Mucosa of descending colon (tissue), 3 donors: ENCODE data around the gene ITGA1. TPM values are rescaled to one million over a fixed set of nuclear protein-coding genes. Genes with fewer than 3 reads are reported as not detected.

Experiments used
- ATAC-seq: fragments of 200-7000 bp; cut with Tn5 transposase; one replicate; pipeline ENCODE4 v1.9.1; 2020; ENCODE audit warnings: mild to moderate bottlenecking, moderate library complexity
- DNase-seq, 3 donors: peaks; one replicate each; pipeline ENCODE4 v3.0.0-alpha.2; 2020
- H3K36me3 ChIP-seq: fragments of 200-600 bp; one replicate; pipeline ENCODE4 v1.8.0; 2021; ENCODE audit warnings: low read depth, mild to moderate bottlenecking
- H3K4me1 ChIP-seq: fragments of 200-600 bp; one replicate; pipeline ENCODE4 v1.8.0; 2021; ENCODE audit warnings: low read depth, mild to moderate bottlenecking
- H3K4me3 ChIP-seq: fragments of 200-600 bp; one replicate; pipeline ENCODE4 v1.8.0; 2021; ENCODE audit warnings: mild to moderate bottlenecking
- H3K9me3 ChIP-seq: fragments of 200-600 bp; one replicate; pipeline ENCODE4 v1.8.0; 2021; ENCODE audit warnings: mild to moderate bottlenecking
- intact Hi-C, 2 donors: fragments of 100-400 bp; cut with DNase I in 1 of 2; cut with micrococcal nuclease in 1 of 2; formaldehyde crosslinking; loops; one replicate each; pipeline versions ENCODE4 v1.11.0 to v1.11.1; 2022; cut with DNase I, micrococcal nuclease
- total RNA-seq, 3 donors: library from RNA; stranded (reverse); fragmentation: NEBNext Ultra II Directional in 2 of 3; extraction: Animal tissue kit (Norgen Biotek cat#: 25700) in 2 of 3; gene quantifications; one replicate each; pipeline versions ENCODE4 v1.2.1 to v1.2.4, GENCODE V29; 2021 to 2023
- TF ChIP-seq, protein P1 (sequence below): fragments of 200-600 bp; IDR thresholded peaks from one replicate; pipeline ENCODE4 v1.8.0; 2022; ENCODE audit warnings: antibody characterized with exemption, mild to moderate bottlenecking
- donor health status: DM: no; HTN: no; CAD: no; lungs with moderate emphysema.
- donor health status: DM: no; HTN: no; CAD: no.
- donor health status: DM: no; HTN: yes; CAD: no.

ITGA1 gene
- total RNA-seq, 3 donors from 2014 or later = 18.7 to 207 (median 42.0) TPM

DNA sequence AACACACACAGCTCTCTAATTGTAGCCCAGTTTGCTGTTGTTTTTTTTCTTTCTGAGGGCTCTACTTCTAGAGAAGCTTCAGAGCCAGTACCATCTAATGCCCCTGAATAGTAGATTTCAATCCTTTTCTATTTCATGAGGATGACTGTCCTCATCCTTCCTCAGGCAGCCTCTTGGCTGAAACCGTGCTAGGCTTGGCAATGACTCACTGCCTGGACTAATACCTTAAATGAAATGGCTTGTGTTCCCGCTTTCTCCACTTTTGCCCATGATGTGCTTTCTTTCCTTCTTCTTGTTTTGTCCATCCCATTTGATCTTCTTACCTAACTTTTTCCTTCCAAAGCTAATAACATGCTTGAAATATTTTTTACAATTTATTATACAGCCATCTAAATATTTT lies 80.1 kb downstream of the ITGA1 start:
- Histone ChIP-seq H3K4me1 (no peaks in the 10 kb centered on the region), H3K4me3 (no peak overlapping the region), H3K9me3 (no peaks in the 10 kb centered on the region), H3K36me3 (no peaks in the 10 kb centered on the region)
- DNase-seq (no peak), ATAC-seq (no peak)
- TF ChIP-seq, protein P1, sequence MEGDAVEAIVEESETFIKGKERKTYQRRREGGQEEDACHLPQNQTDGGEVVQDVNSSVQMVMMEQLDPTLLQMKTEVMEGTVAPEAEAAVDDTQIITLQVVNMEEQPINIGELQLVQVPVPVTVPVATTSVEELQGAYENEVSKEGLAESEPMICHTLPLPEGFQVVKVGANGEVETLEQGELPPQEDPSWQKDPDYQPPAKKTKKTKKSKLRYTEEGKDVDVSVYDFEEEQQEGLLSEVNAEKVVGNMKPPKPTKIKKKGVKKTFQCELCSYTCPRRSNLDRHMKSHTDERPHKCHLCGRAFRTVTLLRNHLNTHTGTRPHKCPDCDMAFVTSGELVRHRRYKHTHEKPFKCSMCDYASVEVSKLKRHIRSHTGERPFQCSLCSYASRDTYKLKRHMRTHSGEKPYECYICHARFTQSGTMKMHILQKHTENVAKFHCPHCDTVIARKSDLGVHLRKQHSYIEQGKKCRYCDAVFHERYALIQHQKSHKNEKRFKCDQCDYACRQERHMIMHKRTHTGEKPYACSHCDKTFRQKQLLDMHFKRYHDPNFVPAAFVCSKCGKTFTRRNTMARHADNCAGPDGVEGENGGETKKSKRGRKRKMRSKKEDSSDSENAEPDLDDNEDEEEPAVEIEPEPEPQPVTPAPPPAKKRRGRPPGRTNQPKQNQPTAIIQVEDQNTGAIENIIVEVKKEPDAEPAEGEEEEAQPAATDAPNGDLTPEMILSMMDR = no peak
- intact Hi-C loops = no loop called here

DNA sequence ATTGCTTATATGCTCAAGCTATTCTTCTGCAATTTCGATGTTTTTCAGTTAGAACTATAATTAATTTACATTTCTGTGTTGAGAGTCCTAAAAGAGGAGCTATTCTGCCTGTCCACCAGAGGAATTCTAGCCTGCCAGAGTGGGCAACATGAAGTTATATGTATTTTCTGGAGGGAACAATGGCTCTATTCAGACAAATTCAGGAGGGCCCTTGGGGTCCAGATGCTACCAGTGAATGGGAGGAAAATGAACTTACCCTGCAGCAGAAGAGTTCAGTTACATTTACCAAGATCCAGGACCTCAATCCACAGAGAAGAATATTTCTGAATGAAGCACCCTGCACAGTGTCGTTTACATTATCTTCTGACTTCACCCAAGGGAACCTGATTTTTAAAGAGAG lies 80.7 kb downstream of the ITGA1 start:
- intact Hi-C loops = no loop called here
- Histone ChIP-seq H3K4me3 (no peak overlapping the region), H3K9me3 (no peaks in the 10 kb centered on the region), H3K36me3 (no peaks in the 10 kb centered on the region), H3K4me1 (no peaks in the 10 kb centered on the region)
- DNase-seq (no peak), ATAC-seq (no peak)
- TF ChIP-seq, protein P1 = no peak

DNA sequence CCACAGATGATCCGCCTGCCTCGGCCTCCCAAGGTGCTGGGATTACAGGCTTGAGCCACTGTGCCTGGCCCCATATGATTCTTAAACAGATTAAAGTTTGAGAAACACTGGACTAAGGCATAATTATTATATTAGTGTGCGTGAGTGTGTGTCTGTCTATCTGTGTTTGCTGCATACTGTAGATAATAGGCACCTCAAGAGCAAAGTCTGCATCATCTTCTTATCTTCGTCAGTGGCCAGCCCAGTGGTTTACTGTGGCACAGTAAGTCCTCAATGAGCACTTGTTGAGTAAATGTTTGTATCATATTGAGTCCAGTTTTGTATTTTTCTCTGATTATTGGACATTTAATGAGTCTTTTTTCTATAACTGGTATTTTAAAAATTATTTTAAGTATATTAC lies 81.7 kb downstream of the ITGA1 start:
- intact Hi-C loops = no loop called here
- Histone ChIP-seq H3K9me3 (no peaks in the 10 kb centered on the region), H3K4me1 (no peaks in the 10 kb centered on the region), H3K36me3 (no peaks in the 10 kb centered on the region), H3K4me3 (no peak overlapping the region)
- DNase-seq = no peak
- no peak for ATAC-seq
- TF ChIP-seq, protein P1 = no peak

DNA sequence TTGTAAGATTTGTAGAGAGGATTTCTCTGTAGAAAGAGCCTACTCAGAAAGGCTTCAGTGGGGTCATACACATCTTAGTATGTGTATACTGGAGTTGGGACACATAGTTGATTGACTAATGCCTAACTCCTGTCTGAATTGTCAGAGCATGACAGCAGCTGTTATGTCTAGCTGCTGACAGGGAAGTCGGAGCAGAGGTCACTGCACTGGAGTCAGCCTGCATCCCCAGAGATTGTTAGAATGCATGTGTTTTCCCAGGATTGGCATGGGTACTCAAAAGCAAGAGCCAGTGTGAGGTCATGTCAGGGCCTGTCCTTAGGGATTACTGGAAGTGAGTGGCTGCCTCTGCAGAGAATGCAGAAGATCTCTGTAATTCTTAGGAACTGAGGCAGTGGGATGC lies 82.7 kb downstream of the ITGA1 start:
- DNase-seq (no peak), ATAC-seq (no peak)
- H3K4me1 ChIP-seq = no peaks in the 10 kb centered on the region
- no peak overlapping the region for H3K4me3 ChIP-seq
- TF ChIP-seq, protein P1 = no peak
- H3K36me3 ChIP-seq = no peaks in the 10 kb centered on the region
- H3K9me3 ChIP-seq = no peaks in the 10 kb centered on the region
- intact Hi-C loops = no loop called here

DNA sequence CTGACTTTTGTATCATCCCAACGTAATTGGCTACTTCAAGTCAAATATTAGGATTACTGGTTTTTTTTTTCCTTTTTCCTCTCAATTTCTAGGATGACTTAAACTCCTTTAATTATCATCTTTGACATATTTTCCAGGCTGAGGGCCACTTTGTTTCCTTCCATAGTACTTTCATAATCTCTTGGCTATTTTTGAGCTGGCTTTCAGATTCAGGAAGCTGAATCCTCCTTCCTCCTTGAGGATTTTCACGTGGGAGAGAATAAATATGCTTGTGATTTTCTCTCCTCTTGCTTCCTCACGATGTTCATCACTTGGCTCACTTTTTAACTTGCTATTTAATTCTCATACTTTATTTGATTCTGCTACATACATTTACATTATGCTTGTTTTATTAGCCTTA lies 88.1 kb downstream of the ITGA1 start:
- ATAC-seq (no peak), DNase-seq (no peak)
- Histone ChIP-seq H3K36me3 (no peaks in the 10 kb centered on the region), H3K4me3 (no peak overlapping the region), H3K9me3 (no peaks in the 10 kb centered on the region), H3K4me1 (no peaks in the 10 kb centered on the region)
- intact Hi-C loops = no loop called here
- TF ChIP-seq, protein P1 = no peak

DNA sequence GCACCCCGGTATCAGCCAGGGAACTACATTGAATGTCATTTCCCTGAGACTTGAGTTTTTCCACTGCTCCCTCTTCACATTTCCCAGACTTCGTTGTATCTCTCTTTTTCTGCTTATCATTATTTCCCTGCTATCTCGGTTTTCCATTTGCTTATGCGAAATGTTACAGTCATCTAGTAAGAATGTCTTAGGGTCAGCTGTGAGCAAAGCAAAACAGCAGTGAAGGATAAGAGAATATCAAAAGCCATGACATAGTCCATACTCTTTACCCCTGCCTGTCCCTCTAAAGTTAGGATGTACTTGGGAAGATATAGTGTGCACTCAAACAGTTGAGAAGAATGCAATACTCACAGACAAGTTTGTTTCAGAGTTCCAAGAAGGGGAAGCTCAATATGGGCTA lies 88.7 kb downstream of the ITGA1 start:
- DNase-seq (no peak), ATAC-seq (no peak)
- Histone ChIP-seq H3K36me3 (no peaks in the 10 kb centered on the region), H3K4me3 (no peak overlapping the region), H3K9me3 (no peaks in the 10 kb centered on the region), H3K4me1 (no peaks in the 10 kb centered on the region)
- TF ChIP-seq, protein P1 = no peak
- intact Hi-C loops = no loop called here
